ENCODE measurements around the gene PLOD2.

DNA sequence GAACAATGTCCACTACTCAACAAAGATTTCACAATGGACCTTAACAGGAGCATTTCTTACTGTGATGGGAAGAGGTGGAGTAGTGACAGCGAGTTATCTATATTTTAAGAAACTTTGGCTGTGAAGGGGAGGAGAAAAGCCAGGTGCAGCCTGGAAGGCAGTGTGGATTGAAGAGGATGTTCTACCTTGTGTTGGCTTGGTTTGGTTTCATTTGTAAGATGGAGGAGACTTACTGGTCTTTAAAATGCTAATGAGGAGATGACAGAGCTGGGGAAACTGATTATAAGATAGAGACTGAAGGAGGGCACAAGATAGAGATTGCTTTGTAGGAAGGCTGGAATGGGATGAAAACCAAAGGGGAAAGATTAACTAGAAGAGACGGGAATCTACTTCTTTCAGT, 59.4 kb downstream of the PLOD2 start:
- no peak for TF ChIP-seq POLR2A (IDR thresholded peaks at IDR 0.05)
- TF ChIP-seq, protein P1, sequence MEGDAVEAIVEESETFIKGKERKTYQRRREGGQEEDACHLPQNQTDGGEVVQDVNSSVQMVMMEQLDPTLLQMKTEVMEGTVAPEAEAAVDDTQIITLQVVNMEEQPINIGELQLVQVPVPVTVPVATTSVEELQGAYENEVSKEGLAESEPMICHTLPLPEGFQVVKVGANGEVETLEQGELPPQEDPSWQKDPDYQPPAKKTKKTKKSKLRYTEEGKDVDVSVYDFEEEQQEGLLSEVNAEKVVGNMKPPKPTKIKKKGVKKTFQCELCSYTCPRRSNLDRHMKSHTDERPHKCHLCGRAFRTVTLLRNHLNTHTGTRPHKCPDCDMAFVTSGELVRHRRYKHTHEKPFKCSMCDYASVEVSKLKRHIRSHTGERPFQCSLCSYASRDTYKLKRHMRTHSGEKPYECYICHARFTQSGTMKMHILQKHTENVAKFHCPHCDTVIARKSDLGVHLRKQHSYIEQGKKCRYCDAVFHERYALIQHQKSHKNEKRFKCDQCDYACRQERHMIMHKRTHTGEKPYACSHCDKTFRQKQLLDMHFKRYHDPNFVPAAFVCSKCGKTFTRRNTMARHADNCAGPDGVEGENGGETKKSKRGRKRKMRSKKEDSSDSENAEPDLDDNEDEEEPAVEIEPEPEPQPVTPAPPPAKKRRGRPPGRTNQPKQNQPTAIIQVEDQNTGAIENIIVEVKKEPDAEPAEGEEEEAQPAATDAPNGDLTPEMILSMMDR (IDR thresholded peaks at IDR 0.05) = no peak

Data from thyroid gland (tissue), 4 donors.